GM18907 (cell line): ENCODE measurements around the gene HES1.
"Not testable (repeated sequence)": the region's sequence is repeated elsewhere in the genome, so short reads cannot be mapped to it uniquely, and the experiment has no call there.

ENCODE experiments used
- ATAC-seq: cut with Tn5 transposase; IDR thresholded peaks from one replicate; pipeline ENCODE4 v1.9.1; 2021; ENCODE audit warnings: mild to moderate bottlenecking, moderate library complexity; ENCODE audit not compliant: unreplicated experiment

The HES1 gene

DNA sequence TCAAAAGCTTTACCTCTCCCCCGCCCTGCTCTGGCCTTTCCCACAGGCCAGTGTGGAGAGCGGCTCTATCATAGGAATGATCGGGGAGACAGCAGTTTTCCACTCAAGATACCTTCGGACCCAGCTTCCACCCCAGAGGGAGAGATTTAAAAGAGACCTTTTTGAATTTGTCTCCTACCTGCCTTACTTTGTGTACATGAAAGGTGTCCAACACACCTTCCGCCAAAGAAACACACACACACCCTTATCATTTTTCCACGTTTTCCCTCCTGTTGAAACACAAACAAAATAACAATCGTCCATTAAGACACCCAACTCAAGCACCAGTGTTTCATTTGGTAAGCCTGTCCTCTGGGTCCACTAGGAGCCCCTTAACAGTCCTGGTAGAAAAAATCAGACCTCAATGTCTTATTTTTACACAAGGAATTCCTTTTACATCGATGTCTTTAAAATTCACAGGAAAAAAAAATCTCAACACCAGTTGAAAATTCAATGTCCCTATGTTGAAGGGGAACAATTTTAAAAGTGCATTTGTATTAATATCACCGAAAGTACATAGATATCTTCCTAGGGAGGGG lies 4.0 kb downstream of the HES1 start:
- no peak for ATAC-seq

DNA sequence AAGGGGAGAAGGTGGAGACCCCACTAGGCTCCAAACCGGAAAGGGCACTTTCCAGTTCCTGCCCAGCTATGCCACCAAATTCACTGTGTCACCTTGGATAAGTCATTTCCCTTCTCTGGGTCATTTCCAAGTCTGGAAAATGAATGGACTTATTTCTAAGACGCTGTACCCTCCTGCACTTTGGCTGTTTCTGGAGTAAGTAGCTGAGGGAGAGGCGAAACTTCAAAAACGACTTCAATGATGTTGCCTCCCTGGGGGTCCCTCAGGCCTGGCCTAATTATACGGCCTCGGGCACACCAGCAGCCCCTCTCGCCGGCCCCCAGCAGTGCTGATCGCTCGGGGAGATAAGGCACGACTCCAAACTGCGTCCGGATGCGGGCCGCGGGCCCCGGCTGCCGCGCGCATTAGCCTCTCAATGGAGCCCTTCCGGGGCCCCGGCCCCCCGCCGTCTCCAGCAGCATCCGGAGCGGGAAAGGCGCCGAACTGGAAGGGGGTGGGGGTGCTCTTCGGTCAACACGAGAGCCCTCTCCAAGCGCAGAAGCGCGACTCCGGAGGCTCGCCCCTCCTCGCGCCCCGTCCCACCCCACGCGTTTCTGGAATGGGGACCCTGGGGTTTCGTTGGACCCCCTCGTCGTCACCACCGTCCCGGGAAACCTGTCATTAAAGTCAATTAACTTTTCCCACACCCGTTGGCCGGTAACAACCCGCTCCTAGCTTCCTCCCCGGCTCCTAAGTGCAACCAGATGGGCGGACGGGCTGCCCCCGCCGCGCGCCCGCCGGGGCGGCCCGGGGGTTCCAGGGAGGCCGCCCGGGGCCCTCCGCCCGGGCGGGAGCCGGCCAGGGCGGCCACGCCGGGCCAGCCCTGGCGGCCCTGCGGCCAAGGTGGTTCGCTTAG lies 4.8 kb downstream of the HES1 start:
- ATAC-seq = no peak

DNA sequence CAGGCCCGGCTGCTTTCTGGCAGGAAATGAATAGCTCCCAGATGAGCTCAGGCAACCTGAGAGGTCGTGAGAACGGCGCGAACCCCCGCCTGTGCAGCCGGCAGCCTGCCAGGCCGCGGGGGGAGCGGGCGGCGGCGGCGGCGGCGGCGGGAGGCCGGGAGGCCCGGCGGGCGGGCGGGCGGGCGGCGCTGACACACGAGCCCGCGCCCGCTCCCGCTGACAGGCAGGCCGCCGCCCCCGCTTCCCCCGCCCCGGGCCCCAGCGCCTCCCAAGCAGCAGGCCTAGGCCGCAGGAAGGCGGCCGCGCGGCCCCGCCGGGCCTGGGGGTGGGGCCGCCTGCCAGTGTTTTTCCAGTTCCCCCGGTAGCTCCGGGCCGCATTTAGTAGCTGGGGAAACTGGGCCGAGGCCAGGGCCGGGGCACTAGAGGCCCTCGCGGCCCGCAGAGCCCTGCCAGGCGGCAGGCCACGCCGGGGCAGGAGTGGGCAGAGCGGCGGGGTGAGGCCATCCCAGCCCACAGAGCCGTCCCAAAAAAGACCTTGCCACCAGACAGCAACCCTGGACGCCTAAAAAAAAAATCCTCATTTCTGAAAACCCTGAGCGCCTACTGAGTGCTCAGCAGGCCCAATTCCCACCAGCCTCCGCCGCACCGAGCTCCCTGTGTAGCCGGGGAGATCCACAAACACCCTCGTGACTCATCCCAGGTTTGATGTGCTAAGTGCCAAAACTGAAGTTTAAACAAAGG lies 5.6 kb downstream of the HES1 start:
- ATAC-seq = peak; percentile 37

DNA sequence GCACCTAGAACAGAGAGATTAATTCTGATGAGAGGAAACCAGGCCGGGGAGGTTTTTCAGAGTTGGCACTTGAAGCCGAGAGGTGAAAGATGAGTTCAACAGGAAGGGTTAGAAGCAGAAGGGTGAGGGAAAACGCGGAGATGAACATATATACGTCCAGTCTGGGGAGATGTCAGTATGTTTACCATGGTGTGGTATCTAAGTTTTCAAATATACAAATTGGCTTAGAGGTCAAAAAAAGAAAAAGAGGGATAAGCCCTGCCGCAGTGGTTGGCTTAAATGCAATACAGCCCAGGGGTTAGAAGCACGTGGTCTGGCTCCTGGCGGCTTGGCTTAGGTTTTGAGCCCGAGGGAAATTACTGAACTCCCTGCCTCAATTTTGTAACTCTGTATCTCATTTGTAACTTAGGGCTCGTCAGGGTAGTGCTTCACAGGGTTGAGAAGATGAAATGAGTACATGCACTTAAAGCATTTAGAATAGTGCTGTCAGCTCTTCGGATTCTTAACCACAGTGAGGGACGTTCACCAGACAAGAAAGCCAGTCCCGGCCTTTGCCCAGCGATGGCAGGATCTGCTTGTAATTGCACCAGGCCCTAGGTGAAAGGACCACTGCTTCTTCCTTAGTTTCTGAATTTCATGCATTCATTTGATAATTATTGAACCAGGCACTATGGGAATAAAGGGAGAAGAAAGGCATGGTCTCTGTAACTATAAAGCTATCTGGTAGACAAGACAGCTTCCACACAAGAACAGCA lies 6.4 kb downstream of the HES1 start:
- no peak for ATAC-seq

DNA sequence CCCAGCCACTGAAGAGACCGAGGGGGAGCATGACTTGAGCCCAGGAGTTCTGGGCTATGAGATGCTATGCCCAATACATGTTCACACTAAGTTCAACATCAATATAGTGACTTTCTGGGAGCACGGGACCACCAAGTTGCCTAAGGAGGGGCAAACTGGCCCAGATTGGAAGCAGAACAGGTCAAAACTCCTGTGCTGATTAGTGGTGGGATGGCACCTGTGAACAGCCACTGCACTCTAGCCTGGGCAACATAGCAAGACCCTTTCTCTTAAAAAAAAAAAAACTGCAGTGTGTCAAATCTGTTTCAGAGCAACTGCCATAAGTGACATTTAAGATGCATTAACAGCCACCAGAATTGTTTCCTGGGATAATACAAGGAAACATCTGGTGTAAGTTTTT lies 9.8 kb downstream of the HES1 start:
- ATAC-seq = no peak

DNA sequence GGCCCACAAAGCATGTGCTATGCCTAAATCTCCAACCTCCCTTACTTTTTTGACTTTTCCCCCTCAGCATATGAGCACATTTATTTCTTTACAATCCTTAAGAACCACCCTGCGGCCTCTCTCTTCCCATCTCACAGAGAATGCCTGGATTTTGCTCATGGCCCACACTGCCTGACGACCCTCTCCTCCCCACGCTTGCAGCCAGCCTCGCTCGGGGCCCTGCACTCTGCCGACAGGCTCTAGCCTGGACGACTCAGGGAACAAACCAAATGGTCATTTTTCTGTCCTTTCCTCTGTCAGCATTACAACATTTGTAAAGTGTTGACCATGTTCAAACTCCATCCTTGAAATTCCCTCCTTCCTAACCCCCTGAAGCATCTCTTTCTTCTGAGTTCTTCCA lies 11.7 kb downstream of the HES1 start:
- ATAC-seq = no peak

DNA sequence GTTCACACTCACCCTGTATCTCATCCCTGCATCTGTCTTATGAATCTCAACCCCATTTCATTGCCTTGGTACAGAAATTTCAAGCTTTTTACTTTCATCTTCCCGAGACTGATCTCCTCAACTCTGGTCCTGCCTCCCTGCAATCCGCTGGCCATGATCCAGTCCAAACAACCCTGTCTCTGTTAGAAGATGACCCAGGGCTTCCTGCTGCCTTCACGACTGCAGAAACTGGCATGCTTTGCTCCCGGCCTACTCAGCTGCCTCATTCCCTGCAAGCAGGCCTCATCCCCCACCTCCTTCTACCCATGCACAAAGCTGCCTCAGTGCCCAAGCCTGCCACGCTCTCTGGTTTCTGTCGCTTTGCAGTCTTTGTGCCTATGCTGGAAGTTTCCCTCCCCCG lies 12.4 kb downstream of the HES1 start:
- no peak for ATAC-seq

DNA sequence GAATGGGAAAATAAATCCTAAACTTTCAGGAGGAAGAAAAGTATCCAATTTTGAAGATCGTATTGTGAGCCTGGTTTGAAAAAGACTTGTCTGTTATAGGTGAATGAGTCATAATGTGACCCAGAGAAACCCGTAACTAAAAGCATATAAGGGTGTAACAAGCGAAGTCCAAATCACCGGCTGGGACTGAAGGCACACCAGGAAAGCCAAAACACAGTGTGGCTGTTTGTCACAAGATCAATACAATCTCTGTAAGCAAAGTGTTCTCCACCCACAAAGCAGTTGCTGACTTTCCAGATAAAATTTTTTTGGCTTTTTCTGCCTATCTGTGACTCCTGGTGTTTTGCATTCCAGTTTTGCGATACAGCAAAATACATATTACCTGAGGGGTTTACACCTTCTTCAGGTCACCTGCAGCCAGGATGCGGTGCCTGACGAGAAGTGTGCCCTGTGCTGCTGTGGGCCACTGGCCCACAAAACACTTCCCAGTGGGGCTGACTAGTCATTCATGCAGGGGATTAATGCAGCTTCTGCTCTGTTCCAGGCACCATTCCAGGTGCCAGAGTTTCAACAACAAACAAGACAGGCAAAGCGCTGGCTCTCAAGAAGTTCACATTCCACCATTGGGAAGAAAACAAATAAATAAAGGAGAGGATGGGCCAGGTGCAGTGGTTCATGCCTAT lies 14.4 kb downstream of the HES1 start:
- no peak for ATAC-seq

DNA sequence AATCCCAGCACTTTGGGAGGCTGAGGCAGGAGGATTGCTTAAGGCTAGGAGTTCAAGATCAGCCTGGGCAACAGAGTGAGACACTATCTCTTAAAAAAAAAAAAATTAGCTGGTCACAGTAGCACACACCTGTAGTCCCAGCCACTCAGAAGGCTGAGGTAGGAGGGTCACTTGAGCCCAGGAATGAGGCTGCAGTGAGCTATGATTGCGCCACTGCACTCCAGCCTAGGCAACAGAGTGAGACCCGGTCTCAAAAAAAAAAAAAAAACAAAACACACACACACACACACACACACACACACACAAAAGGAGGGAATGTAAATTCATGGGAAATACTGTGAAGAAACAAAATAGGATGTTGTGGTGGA lies 15.0 kb downstream of the HES1 start:
- ATAC-seq = not testable (repeated sequence)

DNA sequence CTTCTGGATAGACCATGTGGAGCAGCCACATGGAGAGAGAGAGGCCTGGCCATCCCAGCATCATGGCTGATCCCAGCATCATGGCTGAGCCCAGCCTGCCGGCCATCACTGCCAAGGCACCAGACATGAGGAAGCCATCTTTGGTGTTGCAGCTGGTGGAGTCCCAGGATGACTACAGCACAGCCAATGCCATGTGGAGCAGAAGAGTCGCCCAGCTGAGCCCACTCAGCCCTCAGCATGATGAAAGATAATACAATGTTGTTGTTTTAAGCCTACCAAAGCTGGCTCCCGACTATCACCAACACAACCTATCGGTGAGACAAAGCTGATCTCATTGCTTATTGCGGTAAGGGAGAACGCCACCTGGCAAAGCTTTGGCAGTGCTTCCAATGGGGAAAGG lies 18.4 kb downstream of the HES1 start:
- ATAC-seq = no peak

DNA sequence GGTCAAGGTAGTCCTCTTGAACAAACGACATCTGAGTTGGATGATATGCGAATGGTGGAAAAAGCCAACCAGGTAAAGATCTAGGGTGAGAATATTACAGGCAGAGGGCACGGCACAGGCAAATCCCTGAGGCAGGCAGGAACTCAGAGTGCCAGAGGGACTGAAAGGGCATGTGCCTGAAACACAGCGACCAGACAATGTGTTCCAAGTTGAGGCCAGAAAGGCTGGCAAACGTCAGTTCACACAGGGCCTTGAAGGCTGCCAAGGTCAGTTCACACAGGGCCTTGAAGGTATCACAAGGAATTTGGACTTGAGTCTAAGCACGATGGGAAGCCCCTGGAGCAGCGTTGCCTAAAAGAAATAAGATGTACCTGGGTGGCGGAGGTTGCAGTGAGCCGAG lies 20.1 kb downstream of the HES1 start:
- no peak for ATAC-seq

DNA sequence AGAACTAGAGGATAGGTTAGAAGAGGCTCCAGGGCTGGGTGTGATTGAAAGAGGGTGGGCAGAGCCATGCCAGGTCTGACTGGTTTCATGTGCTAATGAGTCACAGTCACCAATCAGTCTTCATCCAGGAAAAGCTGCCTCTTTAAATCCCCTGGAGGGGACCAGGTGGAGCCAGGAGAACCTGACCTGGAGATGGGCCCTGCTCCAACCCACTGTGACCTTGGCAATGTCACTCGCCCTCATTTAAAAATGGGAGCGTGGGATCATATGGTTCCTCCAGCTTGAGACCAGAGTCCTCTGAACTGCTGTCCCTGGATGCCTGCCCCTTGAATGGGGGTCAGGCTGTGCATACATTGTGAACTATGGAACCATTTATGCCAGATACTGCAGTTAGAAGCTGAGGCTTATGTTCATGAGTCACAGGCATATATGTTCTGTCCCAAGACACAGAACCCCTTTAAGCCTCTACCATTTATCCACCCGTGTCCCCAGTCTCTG lies 23.0 kb downstream of the HES1 start:
- no peak for ATAC-seq

DNA sequence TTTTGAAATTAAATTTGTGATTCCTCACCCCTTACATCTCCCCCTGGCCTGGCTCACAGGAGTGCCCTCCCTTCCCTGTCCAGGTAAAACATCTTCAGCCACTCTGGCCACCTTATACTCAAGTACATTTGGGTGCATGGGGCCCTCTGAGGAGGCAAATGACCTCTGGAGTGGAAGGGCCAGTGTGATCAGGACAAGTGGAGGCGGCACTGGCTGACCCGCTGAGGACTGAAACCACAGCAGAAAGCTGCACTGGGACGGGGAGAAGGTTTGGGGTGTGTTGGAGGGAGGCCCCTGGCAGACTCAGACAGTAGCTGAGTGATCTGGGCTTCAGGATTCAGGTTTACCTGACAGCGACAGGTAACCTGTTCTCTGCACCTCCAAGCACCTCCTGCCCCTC lies 24.2 kb downstream of the HES1 start:
- no peak for ATAC-seq

DNA sequence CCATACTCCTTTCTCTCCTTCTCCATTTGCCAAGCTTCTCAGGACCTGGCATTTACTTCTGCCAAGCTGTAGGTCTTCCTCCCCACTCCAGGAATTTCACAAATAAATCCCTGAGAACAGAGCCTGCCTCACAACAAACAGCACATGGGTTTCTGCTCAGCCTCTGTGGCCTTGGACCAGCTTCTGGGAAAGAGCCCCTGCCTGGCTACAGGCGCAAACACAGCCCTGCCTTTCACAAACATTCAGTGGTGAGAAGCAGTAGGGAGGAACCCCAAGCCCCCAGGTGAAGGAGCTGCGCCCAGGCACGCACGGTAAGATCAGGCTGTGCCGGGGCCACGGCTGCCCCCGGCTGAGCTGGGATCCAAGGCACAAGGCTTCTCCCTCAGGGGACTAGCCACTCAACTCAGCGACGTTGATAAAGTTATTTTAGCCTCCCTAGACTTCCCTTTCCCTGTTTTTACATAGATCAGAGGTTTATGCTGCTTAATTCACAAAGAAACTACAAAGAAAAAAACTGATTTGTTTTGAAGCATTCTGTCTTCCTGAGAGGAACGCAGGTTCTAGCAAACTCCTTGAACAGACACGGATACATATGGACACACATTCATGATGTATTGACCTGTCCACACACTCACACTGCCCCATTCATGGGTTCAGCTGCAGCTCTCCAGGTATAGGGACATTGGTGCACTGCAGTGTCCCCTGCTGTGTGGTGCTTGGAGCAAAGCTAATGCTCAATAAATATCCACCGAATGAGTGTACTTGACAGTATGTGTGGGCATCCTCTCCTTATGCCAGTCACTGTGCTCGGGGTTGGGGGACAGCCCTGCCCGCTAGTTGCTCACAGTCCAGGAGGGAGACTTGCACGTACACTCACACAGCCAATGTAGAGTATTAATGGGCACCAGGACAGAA lies 25.4 kb downstream of the HES1 start:
- ATAC-seq = no peak

DNA sequence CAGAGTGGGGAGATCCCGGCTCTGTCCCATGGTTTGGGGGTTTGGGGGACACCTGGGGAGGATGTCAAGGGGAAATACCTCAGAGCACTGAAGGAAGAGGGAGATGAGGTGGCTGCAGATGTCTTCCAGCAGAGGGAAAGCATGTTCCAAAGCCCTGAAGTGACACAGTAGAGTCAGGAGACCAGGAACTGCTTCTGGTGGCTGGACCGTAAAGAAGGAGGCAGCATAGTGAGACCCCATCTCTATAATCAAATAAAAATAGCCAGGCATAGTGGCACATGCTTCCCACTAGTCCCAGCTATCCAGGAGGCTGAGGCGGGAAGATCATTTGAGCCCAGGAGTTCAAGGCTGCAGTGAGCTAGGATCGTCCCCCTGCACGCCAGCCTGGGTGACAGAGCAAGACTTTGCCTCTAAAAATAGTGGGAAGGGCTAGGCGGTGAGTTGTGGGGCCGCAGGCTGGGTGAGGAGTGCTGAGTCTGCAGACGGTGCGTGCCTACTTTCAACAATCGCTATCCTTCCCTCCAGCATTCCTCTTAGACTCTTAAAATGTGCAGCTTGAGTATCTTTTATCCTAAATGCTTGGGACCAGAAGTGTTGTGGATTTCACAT lies 26.2 kb downstream of the HES1 start:
- no peak for ATAC-seq

DNA sequence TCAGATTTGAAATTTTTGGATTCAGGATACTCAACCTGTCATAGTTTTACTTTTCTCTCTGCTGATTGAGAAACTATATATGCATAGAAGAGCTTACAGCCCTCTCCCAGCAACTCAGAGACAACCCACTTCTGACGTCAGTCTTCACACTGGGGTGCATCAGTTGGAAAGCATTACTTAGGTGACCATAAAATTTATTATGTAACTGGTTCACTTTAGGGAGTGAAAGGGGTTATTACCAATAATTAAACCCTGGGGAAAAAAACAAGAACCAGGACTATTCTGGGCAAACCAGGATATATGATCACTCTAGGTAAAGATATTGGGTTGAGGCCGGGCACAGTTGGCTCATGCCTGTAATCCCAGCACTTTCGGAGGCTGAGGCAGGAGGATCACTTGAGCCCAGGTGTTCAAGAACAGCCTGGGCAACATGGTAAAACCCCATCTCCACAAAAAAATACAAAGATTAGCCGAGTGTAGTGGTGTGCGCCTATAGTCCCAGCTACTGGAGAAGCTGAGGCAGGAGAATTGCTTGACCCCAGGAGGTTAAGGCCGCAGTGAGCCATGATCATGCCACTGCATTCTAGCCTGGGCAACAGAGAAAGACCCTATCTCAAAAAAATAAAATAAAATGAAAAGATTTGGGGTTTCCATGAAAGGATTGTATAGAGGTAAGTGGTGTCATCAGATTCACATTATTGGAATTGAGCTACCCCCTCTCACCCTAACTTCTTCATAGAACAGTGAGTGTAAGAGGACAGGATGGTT lies 27.1 kb downstream of the HES1 start:
- no peak for ATAC-seq

DNA sequence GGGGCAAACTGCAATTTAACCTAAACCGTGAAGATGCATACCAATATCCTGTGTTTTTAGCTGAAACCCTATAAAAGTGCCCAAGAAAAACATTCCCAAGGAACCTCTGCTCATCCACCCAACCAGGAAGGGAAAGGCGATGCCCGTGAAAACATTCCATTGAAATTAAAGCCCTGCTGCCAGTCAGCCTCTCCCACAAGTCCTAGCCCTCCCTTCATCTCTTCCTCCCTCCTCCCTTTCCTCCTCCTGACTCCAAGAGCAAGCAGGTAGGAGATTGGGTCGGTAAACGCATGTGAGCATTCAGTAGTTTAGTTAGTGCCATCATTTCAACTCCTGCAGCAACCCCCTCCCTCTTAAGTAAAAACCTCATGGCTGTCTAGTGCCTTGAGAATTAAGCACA lies 27.7 kb downstream of the HES1 start:
- ATAC-seq = no peak

DNA sequence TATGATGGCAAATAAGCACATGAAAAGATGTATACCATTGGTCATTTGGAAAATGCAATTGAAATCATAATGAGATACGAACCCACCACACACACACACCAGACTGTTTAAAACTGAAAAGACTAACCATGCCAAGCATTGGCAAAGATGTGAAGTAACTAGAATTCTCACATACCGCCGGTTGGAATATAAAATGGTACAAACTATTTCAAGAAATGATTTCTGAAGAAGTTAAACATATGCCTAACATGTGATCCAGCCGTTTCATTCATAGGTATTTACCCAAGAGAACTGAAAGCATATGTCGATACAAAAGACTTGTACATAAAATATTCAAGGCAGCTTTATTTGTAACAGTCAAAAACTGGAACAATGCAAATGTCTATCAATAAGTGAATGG lies 28.9 kb downstream of the HES1 start:
- no peak for ATAC-seq
